Measurements from ENCODE around the gene MGMT.

GRCh38 chr10:129796710-129797420, 329.8 kb downstream of the MGMT start:
- TF ChIP-seq REST (IDR thresholded peaks at IDR 0.05) (no peak), ATF3 (IDR thresholded peaks at IDR 0.05) (no peak), CTCF (IDR thresholded peaks at IDR 0.05; ENCODE audit: low read depth, low read length, missing input control) (no peak), MAX (IDR thresholded peaks at IDR 0.05) (no peak), YY1 (IDR thresholded peaks at IDR 0.05) (no peak), SP1 (IDR thresholded peaks at IDR 0.05) (no peak), JUND (IDR thresholded peaks at IDR 0.05) (no peak), FOXA1 (IDR thresholded peaks at IDR 0.05) (no peak), RAD21 (IDR thresholded peaks at IDR 0.05) (no peak), TAF1 (conservative IDR thresholded peaks at IDR 0.05) (no peak), ZBTB33 (IDR thresholded peaks at IDR 0.05) (no peak), EGR1 (IDR thresholded peaks at IDR 0.05; ENCODE audit: low read depth in 2 of 2) (no peak), GABPA (IDR thresholded peaks at IDR 0.05 in 1 of 2, conservative IDR thresholded peaks at IDR 0.05 in 1 of 2) (no peak)

Measured in liver (tissue), 3 donors.